HG02970 (cell line): ENCODE data around the gene ACOT11.

Experiments used
- ATAC-seq: cut with Tn5 transposase; IDR thresholded peaks from one replicate; pipeline ENCODE4 v1.9.1; 2021; ENCODE audit warnings: mild to moderate bottlenecking, moderate library complexity, moderate number of reproducible peaks; ENCODE audit not compliant: unreplicated experiment, low FRiP score

The ACOT11 gene

DNA sequence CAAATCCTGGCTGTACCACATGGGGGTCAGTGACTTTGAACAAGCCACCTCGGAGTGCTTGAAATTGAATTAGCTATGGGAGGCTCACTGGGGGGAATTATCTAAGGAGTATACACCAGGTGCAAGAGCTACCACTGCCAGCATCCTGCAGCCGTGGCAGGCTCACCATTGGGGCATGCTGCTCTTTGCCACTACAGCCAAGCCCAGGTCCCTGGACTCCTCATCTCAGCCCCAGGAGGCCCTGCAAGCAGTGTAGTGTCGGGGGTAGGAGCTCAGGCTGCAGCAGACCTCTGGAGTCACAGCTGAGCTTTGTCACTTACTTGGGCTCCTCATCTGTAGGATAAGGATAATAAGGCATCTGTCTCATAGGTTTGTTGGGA, 35.3 kb downstream of the ACOT11 start:
- ATAC-seq: no peak

DNA sequence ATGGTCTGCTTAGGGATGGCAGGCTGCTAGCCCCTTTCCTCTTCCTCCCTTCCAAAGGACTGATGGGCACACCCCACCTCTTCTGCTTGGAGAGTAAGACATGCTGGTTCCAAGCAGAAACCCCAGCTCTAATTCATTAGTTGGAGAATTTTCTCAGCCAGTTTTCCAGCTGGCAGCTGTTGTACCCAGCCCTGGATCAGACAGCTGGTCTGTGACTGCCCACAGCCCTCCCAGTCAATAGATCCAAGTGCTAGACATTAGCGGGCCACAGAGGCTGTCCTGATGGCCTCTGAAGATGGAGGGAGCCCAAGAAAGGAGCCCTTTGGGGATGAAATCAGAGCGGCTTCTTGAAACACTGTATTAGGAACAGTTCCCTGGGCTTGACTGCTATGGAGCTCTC, 35.8 kb downstream of the ACOT11 start:
- no peak for ATAC-seq

DNA sequence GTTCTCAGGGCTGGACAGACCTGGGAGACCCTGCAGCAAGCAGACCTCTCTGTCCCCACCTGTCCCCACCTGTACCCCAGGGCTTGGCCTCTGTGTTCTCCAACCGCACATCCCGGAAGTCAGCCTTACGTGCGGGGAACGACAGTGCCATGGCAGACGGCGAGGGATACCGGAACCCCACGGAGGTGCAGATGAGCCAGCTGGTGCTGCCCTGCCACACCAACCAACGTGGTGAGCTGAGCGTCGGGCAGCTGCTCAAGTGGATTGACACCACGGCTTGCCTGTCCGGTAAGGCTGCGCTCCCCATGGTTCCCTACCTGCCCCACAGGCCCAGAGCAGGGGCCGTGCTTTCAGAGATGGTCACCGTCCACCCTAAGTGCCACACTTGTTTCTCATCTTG, 36.5 kb downstream of the ACOT11 start:
- no peak for ATAC-seq

DNA sequence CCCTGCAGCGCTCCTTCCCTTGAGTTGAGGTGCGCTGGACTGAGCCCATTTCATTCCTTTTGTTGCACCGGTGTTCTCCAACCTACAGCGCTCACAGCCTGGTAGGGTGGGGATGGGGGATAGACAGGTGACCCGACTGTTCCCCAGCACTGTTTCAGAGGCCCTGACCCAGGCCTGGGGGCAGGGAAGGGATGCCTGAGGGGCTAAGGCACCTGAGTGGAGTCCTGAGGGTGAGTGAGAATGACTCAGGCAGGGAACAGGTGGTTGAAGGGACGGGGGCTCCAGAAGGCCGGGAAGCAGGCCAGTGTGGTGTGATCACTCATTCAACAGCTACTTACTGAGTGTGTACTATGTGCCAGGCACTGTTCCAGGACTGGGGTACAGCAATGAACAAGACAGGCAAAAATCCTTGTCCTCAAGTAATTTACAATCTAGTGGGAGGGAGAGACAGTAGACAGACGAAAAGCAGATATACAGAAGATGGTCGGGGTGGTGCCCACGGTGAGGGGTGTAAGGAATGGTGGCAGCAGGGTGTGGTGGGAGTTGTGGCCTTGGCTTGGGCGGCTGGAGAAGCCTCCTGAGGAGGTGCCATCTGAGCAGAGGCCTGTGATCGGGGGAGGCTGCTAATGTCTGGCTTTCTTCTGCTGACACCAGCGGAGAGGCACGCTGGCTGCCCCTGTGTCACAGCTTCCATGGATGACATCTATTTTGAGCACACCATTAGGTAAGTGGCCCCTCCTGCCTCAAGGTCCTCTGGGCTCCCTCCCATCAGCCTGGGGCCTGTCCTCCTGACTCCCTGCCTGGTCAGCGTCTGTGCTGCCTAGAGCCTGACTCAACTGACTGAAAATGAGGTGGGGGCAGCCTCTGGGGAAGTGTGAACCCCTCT, 37.4 kb downstream of the ACOT11 start:
- no peak for ATAC-seq

DNA sequence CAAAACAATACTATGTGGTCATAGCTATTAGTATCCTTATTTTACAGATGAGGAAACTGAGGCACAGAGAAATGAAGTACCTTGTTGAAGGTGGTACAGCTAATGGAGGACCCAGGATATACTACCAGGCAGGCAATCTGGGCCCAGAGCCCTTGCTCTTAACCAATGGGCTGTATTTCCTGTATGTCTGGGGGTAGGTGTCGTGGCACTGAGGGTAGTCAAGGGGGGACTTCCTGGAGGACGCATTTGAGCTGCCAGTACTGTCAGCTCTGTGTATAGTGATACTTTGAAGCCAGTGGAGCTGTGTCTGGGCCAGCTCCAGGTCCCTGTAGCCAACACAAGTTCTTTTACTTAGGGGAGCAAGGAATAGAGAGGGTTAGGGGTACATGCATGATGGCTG, 40.3 kb downstream of the ACOT11 start:
- ATAC-seq: no peak

DNA sequence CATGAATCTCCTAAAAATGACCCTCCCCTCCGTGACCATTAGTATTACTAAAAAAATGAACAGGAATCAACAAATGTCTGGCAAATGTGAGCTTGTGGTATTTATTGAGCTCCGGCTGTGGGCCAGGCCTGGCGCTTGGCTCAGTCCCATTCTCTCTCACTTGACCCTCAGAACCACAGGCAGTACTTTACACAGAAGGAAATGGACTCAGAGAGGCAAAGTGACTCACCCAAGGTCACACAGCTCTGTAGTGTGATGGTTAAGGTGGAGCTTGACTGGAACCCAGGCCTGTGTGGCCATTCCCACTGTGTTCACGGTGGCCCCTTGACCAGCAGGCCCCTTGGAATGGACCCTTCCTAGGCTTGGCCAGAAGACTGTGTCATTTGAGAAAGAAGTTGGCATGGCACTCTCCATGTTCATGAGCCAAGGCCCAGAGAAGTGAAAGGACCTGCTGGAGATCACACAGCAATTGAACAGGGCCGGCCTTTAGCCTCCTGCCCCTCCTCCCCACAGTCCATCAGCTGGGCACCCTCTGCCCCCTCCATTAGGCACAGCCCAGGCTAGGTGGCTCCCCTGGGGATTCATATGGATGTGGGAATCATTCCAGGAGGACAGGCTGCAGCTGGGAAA, 43.2 kb downstream of the ACOT11 start:
- no peak for ATAC-seq

DNA sequence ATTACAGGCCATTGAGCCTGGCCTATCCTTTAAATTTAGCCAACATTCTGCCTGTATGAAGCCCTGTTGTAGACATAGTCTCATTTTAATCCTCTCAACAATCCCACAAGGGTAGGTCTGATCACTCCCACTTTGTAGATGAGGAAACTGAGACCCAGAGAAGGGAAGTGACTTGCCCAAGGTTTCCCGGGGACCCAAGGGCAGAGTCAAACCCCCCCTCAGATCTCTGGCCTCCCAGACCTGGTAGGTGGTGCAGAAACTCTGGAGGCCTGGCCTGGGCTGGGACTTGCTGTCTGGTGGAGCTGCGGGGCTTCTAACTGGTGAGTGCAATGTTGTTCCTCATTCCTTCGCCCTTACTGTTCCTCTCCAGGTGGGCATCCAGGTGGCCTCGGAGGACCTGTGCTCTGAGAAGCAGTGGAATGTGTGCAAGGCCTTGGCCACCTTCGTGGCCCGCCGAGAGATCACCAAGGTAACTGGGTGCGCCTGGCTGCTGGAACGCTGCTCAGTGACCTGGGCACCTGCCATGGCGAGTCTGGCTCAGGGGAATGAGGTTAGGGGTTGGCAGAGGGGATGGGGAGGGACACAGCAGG, 45.6 kb downstream of the ACOT11 start:
- ATAC-seq: no peak

DNA sequence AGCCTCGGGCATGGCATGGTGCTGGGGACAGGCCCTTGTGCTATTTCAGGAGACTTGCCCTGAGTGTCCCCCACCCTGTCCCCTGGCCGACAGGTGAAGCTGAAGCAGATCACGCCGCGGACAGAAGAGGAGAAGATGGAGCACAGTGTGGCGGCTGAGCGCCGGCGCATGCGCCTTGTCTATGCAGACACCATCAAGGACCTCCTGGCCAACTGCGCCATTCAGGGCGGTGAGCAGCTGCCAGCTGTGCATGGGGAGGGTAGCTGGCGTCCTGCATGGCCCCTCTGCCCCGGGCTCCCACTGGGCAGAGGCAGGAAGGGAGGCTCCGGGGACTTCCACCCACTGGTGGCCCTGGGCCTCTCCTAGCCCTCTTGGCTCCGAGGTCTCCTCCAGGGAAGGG, 46.4 kb downstream of the ACOT11 start:
- ATAC-seq: no peak

DNA sequence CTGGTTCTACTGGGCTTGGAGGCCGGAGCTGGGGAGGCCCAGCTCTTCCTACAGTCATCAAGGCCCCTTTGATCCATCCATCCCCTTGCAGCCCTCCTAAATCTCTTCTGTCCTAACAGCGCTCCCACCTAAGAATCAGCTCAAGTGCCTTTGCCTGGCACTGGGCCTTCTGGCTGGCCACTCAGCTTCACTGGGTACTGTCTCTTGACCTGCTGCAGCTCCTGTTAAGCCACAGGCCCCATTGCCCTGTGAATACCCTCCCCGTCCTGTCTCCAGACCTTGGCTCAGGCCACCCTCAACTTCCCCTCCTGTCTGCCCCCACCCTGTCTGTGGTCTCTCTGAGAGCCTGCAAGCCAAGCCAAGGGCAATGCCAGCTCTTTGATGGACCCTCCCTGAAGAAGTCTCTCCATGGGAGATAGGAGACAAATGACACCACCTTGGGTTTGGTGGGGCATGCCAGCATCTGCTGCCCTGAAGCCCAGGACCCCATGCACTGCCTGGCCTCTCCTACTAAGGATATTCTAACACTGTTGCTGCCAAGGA, 48.0 kb downstream of the ACOT11 start:
- ATAC-seq: no peak

DNA sequence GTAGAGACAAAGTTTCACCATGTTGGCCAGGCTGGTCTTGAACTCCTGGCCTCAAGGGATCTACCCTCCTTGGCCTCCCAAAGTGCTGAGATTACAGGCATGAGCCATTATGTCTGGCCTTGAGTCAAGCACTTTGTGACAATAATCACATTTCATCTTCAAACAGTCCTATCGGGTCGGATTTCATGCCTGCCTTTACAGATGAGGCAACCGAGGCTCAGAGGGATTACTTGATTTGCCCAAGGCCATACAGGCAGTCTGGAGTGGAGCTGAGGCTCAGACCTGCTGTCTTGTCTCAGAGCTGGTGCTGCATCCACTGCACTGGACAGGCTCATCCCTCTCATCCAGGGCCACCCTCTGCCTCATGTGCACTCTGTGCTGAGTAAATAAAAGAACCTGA, 48.7 kb downstream of the ACOT11 start:
- ATAC-seq: no peak

DNA sequence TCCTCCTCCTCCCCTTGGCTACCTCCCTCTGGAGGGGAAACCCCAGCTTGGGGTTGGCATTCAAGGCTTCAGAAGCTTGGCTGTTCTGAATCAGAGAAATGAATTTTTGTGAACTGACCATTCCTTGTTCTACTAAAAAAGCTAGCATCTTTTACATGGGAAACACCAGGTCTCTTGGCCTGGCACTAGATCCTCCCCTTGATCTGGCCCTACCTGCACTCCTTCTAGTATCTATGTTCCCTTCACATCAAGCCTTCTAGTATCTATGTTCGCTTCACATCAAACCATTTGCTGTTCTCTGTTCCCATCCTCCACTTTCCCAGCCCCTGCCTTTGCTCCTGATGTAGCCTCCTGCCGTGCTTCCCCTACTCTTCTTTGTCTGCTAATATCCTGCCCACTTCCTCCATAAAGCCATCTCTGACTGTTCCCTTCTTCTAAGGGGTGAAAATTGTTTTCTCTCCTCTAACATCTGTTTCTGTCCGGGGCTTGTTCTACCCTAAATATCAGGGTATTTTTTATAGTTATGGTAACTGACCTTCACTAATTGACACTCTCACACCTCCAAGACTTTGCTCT, 49.5 kb downstream of the ACOT11 start:
- no peak for ATAC-seq

DNA sequence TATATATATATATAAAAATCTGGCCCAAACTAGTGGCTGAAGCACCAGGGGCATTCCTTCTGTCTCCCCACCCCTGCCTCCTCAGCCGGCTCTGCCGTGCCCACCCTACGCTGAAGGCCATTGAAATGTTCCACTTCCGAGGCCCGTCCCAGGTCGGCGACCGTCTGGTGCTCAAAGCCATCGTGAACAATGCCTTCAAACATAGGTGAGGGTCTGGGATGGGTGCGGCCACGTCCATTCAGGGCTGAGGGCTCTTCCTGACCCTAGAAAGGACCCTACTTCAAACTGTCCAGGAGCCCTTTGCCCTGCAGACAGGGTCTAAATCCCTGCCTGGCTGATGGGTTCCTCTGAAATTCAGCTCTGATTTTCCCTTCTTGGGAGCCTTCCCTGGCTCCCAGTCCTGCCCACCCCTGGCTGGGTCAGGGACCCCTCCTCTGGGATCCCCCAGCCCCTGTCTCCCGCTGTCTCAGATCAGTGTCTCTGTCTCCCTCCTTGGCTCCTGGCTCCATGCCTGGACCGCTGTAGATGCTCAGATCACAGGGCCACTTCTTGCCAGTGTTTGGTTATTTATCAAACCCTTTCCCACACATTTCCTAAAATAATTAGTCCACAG, 51.3 kb downstream of the ACOT11 start:
- ATAC-seq: no peak

DNA sequence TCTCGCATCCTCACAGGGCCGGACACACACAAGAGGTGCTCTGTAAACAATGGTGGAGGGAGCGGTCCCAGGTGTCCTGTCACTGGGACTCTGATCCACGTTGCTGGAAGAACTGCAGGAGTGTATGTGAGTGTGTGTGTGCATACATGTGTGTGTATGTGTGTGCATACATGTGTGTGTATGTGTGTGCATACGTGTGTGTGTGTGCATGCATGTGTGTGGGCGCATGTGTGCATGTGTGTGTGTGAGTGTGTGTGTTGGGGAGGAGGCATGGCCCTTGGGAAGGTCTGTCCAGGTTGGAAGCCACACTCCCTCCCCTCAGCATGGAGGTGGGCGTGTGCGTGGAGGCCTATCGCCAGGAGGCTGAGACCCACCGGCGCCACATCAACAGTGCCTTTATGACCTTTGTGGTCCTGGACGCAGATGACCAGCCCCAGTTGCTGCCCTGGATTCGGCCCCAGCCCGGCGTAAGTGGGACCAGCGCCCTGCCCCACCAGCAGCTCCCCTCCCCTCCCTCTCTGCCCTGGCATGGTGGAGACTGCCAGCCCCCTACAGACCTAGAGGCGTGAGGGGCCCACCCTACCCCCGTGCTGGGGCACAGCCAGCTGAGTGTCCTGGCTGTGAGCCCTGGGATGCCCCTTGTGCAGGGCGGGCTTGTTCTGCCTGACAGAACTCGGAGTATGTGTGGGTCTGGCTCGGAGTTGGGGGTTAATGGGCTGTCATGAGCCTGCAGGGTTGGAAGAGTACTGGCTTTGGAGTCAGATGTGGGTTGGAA, 53.1 kb downstream of the ACOT11 start:
- no peak for ATAC-seq

DNA sequence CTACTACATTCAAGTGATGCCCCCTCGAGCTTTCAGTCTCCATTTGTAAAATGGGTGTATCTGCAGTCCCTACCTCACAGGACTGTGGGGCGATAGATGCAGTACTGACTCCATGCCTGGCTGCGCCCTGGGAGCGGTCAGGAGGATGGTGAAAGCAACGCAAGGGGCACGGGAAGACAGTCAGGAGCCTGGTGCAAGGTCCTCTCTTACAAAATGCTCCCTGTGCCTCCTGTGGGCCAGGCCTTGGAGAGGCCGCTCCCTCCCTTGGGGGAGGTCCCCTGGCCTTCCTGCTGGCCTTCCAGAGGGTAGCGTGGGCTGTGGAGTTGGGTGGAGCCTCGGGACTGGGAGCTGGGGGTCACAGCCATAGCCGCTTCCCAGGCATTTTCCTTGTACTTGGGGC, 53.7 kb downstream of the ACOT11 start:
- no peak for ATAC-seq

DNA sequence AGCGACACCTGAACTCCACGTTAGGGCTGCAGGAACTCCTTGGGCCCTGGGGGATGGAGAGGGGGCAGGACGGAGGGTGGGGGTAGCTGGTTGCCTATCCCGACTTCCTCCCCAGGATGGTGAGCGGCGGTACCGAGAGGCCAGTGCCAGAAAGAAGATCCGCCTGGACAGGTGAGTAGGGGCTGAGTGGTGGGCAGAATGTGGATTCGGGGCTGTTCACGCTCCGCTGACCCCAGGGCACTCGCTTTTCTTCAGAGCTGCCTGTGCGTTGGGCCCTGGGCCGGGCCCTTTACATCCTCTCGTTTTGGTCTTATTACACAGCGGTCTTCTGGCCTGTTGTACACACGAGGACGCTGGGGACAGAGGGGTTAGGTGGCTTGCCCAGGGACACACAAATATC, 54.5 kb downstream of the ACOT11 start:
- no peak for ATAC-seq

DNA sequence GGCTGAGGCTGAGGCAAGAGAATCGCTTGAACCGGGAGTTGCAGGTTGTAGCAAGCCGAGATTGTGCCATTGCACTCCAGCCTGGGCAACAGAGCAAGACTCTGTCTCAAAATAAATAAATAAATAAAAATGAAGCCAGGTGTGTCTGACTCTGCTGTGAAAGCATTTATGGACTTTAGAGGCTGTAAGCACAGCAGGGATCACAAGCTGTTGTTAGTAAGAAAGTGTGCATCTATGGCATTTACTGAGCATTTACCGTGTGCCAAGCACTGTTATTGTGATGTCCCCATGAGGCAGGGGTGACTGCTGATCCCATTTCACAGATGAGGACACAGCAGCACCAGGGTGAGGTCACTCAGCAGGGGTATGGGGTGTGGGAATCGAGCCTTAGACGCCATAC, 55.2 kb downstream of the ACOT11 start:
- ATAC-seq: no peak

DNA sequence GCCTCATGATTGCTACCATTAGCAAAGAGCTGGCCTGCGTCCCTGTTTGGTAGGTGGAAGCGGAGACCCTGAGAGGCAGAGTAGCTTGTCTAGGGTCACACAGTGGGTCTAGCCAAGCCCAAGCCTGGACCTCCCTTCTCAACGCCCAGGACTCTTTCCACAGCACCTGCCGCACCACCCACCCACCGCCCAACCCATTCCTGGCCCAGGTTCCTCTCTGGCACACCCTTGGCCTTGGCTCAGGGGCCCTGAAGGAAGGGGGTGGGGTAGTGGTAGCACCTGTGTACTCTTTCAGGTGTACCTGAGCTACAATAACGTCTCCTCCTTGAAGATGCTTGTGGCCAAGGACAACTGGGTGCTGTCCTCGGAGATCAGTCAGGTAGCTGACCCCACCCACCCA, 56.0 kb downstream of the ACOT11 start:
- no peak for ATAC-seq

DNA sequence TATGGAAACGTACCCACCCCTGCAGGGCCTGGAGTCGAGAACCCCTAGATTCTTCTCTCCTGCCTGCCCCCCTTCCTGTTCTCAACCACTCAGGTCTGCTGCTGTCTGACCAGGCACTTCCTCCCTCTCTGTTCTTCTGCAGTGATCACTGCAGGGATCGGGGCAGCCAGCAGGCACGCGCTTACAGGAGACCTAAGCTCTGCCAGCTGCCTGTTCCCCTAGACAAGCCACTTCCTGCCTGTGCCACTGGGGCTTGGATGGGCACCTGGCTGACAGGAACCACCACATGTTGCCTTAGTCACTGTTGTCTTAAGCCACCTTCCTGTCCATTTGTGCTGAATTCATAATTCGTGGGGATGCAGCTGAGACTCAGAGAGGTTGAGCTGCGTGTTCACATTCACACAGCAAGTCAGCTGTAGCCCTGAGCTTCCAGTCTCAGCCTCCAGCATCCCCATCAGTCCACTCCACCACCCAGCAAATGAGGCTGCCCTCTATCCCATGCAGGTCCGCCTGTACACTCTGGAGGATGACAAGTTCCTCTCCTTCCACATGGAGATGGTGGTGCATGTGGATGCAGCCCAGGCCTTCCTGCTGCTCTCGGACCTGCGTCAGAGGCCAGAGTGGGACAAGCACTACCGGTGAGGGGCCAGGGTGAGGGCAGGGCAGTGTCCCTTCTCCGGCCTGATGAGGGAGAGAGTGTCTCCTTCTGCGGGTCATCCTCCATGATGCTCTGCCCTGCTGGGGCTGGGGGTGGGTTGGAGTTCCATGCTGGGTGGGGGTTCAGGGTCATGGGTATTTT, 56.7 kb downstream of the ACOT11 start:
- ATAC-seq: no peak
